B cell (primary cell): ENCODE results near the gene ABCD2.
"Not testable (repeated sequence)": the region's sequence is repeated elsewhere in the genome, so short reads cannot be mapped to it uniquely, and the experiment has no call there.

Experiments used
- CTCF ChIP-seq: fragments of 200-600 bp; IDR thresholded peaks from one replicate; pipeline ENCODE4 v1.8.0; 2022; ENCODE audit warnings: antibody characterized with exemption, mild to moderate bottlenecking
- EZH2 ChIP-seq: IDR thresholded peaks from 2 replicates; pipeline ENCODE4 v1.6.1; 2012; ENCODE audit warnings: borderline replicate concordance, low read depth, mild to moderate bottlenecking, moderate library complexity, low read length; ENCODE audit not compliant: insufficient read depth, poor library complexity, severe bottlenecking

GRCh38 chr12:39623160-39623559 is 3.6 kb upstream of the ABCD2 start:
- not testable (repeated sequence) for TF ChIP-seq CTCF, EZH2
